ENCODE results near the gene LRP1B.

Gene LRP1B

GRCh38 chr2:140683658-140684057 is 1447.2 kb downstream of the LRP1B start:
- TF ChIP-seq CTCF (IDR thresholded peaks at IDR 0.05; ENCODE audit: low read depth, low read length, missing control alignments): no peak

GRCh38 chr2:140680862-140681261 is 1450.0 kb downstream of the LRP1B start:
- no peak for TF ChIP-seq CTCF (IDR thresholded peaks at IDR 0.05; ENCODE audit: low read depth, low read length, missing control alignments)
- DNase-seq (ENCODE audit: extremely low read depth, low read depth): no peak
- H3K4me3 ChIP-seq (replicated peaks; ENCODE audit: low read depth, low read length): no peak overlapping the region

More at GRCh38 chr2:140683658-140684057, 1447.2 kb downstream of the LRP1B start:
- DNase-seq (ENCODE audit: extremely low read depth, low read depth): no peak
- H3K4me3 ChIP-seq (replicated peaks; ENCODE audit: low read depth, low read length): no peak overlapping the region

- no peak overlapping the region for H3K4me3 ChIP-seq (replicated peaks; ENCODE audit: low read depth, low read length)
- TF ChIP-seq CTCF (IDR thresholded peaks at IDR 0.05; ENCODE audit: low read depth, low read length, missing control alignments): no peak
These were observed 1451.1 kb downstream of the LRP1B start for GRCh38 chr2:140679752-140680151.

GRCh38 chr2:140669911-140670310 is 1460.9 kb downstream of the LRP1B start:
- TF ChIP-seq CTCF (IDR thresholded peaks at IDR 0.05; ENCODE audit: low read depth, low read length, missing control alignments): no peak
- no peak for DNase-seq (ENCODE audit: extremely low read depth, low read depth)
- H3K4me3 ChIP-seq (replicated peaks; ENCODE audit: low read depth, low read length): no peak overlapping the region

More at GRCh38 chr2:140679752-140680151, 1451.1 kb downstream of the LRP1B start:
- no peak for DNase-seq (ENCODE audit: extremely low read depth, low read depth)

- H3K4me3 ChIP-seq (replicated peaks; ENCODE audit: low read depth, low read length): no peak overlapping the region
- DNase-seq (ENCODE audit: extremely low read depth, low read depth): no peak
- TF ChIP-seq CTCF (IDR thresholded peaks at IDR 0.05; ENCODE audit: low read depth, low read length, missing control alignments): no peak
These were observed 1463.6 kb downstream of the LRP1B start for GRCh38 chr2:140667203-140667602.

GRCh38 chr2:140662504-140662903 is 1468.3 kb downstream of the LRP1B start:
- TF ChIP-seq CTCF (IDR thresholded peaks at IDR 0.05; ENCODE audit: low read depth, low read length, missing control alignments): no peak
- no peak overlapping the region for H3K4me3 ChIP-seq (replicated peaks; ENCODE audit: low read depth, low read length)
- DNase-seq (ENCODE audit: extremely low read depth, low read depth): no peak
